A673 (cell line): ENCODE data around the gene DDX54.

ENCODE experiments used
- CTCF ChIP-seq: fragments of 300-800, 200-600 bp; sonication (generic); conservative IDR thresholded peaks from 2 replicates; pipeline ENCODE4 v1.5.1; 2017; ENCODE audit warnings: low read depth, mild to moderate bottlenecking, antibody characterized with exemption, low read length, moderate library complexity, mixed read lengths
- EZH2 ChIP-seq: fragments of 200-600 bp; sonication (generic); IDR thresholded peaks from 2 replicates; pipeline ENCODE4 v1.6.1; 2017; ENCODE audit warnings: borderline replicate concordance, low read depth, mild to moderate bottlenecking, mixed read lengths, antibody characterized with exemption, low read length; ENCODE audit not compliant: poor library complexity, severe bottlenecking

GRCh38 chr12:113228394-113229028 lies 43.2 kb upstream of the DDX54 start:
- TF ChIP-seq CTCF: no peak
- no peak for TF ChIP-seq EZH2
